ENCODE results near the gene FGGY.

GRCh38 chr1:59444520-59444919 lies 147.6 kb downstream of the FGGY start:
- no peak for TF ChIP-seq CTCF (IDR thresholded peaks at IDR 0.05; ENCODE audit: insufficient read depth, low read length, poor library complexity, severe bottlenecking)
- TF ChIP-seq EZH2phosphoT487 (conservative IDR thresholded peaks at IDR 0.05; ENCODE audit: low read length): no peak
